ENCODE data around the gene IGFL2.
"Not testable (repeated sequence)": the region's sequence is repeated elsewhere in the genome, so short reads cannot be mapped to it uniquely, and the experiment has no call there.

IGFL2 gene

GRCh38 chr19:46144756-46145155 lies 3.3 kb upstream of the IGFL2 start:
- no peak for DNase-seq

GRCh38 chr19:46147166-46147740 lies 785 bp upstream of the IGFL2 start:
- no peak for DNase-seq

- DNase-seq, result no peak
Measured at GRCh38 chr19:46150606-46151005, 2.6 kb downstream of the IGFL2 start.

DNA sequence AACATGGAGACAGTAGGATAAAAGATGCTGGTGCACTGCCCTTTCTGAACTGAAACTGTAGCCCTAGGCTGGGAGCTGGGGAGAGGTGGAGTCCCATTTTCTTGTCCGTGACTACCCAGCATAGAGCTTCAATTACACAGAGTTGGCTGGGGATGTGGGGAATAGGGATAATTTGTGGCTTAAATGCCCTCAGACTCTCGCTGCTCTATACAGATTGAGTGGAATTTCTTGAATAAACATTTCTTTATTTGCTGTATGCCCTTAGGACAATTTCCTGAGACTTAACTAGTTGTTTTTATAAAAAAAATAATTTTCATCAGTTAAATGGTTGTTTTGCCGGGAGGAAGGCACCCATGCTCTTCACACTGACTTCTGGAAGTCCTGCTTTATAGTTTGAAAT lies 7.2 kb downstream of the IGFL2 start:
- no peak for DNase-seq

GRCh38 chr19:46159418-46160232 lies 11.6 kb downstream of the IGFL2 start:
- no peak for DNase-seq

DNA sequence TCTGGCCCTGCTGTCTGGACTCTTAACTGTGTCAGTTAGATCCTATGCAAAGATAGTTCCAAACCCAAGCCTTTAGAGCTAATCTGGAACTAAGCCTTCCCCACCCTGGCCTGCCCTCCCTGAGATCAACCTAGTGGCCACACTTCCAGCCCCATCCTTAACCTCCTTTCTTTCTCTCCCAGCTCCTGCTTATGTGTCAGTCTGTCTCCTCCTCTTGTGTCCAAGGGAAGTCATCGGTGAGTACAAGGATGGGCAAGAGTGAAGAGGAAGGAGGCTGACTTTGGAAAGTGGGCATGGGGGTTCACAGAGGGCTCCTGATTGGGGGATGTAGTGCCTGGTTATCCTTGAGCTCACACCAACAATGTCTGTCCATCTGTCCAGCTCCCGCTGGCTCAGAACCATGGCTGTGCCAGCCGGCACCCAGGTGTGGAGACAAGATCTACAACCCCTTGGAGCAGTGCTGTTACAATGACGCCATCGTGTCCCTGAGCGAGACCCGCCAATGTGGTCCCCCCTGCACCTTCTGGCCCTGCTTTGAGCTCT lies 12.3 kb downstream of the IGFL2 start:
- no peak for DNase-seq

DNA sequence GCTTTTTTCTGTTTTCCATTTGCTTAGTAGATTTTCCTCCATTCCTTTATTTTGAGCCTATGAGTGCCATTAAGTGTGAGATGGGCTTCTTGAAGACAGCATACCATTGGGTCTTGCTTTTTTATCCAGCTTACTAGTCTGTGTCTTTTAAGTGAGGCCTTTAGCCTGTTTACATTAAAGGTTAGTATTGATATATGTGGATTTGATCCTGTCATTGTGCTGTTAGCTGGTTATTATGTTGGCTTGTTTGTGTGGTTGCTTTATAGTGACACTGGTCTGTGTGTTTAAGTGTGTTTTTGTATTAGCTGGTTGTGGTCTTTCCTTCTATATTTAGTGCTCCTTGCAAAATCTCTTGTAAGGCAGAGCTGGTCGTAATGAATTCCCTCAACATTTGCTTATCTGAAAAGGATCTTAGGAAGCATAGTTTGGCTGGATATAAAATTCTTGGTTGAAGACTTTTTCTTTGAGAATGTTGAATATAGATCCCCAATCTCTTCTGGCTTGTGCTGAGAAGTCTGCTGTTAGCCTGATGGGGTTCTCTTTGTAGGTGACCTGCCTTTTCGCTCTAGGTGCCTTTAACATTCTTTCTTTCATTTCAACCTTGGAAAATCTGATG lies 13.7 kb downstream of the IGFL2 start:
- DNase-seq, result not testable (repeated sequence)

GRCh38 chr19:46162731-46163130 lies 14.7 kb downstream of the IGFL2 start:
- DNase-seq, result no peak

- DNase-seq, result no peak
Measured at GRCh38 chr19:46173886-46174480, 25.9 kb downstream of the IGFL2 start.

GRCh38 chr19:46176116-46176860 lies 28.2 kb downstream of the IGFL2 start:
- no peak for DNase-seq

DNA sequence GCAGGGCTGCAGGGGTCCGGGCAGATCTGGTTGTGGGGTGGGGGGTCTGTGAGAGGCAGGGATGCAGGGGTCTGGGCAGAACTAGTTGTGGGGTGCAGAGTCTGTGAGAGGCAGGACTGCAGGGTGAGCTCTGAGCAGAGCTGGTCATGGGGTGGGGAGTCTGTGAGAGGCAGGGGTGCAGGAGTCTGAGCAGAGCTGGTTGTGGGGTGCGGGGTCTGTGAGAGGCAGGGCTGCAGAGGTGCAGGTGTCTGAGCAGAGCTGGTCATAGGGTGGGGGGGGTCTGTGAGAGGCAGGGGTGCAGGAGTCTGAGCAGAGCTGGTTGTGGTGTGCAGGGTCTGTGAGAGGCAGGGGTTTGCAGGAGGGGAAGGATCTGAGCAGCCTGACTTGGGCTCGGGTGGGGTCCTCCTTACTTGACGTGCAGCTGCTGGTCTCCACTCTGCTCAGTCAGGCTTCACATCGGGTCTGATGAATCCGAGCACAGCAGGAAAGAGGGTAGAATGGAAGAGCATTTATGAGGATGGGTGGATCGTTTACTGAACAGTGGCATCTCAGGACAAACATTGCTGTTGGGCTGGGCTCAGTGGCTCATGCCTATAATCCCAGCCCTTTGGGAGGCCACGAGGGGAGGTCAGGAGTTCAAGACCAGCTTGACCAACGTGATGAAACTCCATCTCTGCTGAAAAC lies 31.2 kb downstream of the IGFL2 start:
- DNase-seq, result no peak

GRCh38 chr19:46180701-46181387 lies 32.8 kb downstream of the IGFL2 start:
- no peak for DNase-seq

GRCh38 chr19:46181388-46181779 lies 33.3 kb downstream of the IGFL2 start:
- DNase-seq, result no peak

GRCh38 chr19:46182476-46182875 lies 34.4 kb downstream of the IGFL2 start:
- DNase-seq, result no peak

DNA sequence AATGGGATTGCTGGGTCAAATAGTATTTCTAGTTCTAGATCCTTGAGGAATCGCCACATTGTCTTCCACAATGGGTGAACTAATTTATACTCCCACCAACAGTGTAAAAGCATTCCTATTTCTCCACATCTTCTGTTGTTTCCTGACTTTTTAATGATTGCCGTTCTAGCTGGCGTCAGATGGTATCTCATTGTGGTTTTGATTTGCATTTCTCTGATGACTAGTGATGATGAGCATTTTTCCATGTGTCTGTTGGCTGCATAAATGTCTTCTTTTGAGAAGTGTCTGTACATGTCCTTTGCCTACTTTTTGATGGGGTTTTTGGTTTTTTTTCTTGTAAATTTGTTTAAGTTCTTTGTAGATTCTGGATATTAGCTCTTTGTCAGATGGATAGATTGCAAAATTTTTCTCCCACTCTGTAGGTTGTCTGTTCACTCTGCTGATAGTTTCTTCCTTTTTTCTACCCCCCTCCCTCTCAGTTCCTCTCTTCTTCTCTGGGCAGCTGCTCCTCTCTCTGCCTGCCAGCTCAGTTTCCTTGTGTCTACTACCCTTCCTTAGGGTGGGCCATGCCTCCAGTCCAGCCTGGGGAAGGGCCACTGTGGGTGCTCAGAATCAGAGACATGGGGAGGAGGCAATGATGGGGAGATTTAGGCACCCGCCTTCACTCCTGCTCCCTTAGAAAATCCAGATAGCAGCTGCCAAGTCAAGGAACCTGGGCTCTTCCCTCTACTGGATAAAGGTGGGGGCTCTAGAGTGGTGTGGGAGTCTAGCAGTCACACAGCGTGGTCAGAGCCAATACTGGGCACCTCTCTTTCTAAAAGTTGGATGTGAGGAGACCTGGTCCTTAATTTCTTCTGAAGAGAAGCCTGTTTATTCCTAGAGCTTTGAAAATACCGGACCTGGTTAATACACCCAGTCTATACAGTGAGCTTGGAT lies 37.0 kb downstream of the IGFL2 start:
- DNase-seq, result not testable (repeated sequence)

DNA sequence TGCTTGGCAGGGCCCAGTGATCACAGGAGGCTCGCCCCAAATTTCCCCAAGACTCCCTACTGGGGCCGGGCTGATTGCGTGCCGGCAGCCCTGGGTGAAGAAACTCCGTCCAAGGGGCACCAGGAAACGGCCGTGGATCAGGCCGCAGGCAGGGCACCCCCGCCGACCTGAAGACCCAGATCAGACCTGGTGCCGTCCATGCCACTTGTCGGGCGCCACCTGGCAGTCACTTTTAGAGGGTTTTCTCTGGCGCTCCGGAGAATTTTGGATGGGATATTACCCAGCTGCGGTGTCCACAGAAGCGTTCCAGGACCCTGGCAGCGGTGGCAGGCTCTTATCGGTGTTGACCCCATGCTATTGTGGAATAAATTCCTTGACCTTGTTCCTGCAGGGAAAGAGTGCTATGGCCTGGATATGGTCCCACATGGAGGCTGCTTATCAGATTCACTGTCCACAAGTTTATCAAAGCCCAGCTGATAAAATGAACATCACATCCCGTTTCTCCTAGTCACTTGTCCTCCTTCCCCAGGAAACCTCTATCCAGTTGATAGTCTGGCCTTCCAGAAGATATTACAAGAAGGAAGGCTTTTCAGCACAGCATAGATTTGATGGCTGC lies 38.2 kb downstream of the IGFL2 start:
- DNase-seq, result no peak

DNA sequence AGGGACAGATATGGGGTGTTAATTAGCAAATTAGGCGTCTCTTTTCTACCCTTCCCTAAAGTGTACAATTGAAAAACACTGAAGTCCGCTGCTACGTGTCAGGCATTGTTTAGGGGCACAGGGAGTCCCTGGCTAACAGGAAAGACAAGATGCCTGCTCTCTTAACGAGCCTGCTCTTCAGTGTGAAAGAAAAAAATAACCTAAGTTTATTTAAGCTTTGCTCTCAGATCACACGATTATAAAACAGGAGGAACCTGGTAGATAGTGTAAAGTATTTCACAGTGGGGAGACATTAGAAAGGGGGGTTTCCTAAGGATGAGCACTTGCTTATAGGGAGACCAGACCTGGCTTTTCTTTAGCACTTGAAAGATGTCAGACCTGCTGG lies 38.7 kb downstream of the IGFL2 start:
- DNase-seq, result no peak

DNA sequence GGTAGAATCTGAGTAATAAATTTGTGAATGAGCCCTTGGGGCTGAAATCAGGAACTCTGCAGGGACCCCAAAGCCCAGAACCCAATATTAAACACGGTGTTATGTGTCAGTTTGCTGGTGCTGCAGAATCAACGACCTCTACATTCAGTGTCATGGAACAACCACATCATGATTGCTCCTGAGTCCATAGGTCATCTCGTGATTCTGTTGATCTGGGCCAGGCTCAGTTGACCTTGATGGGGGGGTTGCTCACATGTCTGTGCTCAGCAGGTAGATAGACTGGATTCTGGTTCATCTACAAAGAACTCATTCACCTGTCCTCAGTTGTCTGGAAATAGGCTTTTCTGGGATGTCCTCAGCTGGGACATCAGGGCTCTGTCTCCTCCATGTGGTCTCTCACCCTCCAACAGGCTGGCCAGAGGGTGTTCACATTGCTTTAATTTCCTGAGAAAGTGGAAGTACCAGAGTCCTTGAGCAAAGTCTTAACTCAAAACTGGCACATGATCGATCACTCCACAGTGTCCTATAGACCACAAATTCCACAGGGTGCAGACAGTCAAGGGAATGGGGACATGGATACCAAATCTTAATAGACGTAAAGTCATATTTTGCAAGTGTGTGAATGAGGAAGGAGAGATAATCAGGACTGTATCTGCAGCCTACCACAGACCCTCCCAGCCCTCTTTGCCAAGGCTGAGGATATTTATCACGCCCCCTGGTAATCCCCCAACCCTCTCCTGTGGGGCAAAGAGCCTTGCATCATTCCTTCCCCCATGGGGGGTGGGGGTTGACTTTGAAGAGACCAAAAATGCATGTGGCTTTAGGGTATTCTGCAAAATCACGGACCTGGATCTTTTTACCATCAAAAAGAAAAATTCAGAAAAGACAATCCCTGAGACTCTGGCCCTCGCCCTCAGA lies 42.2 kb downstream of the IGFL2 start:
- DNase-seq, result no peak

- no peak for DNase-seq
Measured at GRCh38 chr19:46191356-46191755, 43.3 kb downstream of the IGFL2 start.
